ENCODE results near the gene CYB561A3.

The CYB561A3 gene

DNA sequence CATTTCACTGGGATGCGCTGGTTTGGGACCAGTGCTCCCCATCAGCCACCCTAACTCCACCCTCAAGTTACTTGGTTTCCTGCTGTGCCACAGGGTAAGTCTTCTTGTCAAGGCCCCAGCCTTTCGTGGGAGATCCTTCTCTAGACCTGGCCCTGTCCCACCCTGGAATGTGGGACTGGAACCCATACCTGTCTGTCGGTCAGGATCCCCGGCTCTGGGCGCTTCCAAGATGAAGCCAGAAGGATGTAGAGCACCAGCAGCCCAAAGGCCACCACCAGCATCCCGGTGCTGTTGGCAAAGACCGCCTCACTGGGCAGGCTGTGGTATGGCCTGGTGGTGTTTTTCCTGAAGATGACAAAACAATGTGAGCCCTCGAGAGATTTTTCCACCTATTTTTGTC, 10.9 kb downstream of the CYB561A3 start:
- no peak for DNase-seq (ENCODE audit: low read depth)
- no peak for TF ChIP-seq MYC (IDR thresholded peaks at IDR 0.05; ENCODE audit: low read depth, low read length)
- TF ChIP-seq, protein P1, sequence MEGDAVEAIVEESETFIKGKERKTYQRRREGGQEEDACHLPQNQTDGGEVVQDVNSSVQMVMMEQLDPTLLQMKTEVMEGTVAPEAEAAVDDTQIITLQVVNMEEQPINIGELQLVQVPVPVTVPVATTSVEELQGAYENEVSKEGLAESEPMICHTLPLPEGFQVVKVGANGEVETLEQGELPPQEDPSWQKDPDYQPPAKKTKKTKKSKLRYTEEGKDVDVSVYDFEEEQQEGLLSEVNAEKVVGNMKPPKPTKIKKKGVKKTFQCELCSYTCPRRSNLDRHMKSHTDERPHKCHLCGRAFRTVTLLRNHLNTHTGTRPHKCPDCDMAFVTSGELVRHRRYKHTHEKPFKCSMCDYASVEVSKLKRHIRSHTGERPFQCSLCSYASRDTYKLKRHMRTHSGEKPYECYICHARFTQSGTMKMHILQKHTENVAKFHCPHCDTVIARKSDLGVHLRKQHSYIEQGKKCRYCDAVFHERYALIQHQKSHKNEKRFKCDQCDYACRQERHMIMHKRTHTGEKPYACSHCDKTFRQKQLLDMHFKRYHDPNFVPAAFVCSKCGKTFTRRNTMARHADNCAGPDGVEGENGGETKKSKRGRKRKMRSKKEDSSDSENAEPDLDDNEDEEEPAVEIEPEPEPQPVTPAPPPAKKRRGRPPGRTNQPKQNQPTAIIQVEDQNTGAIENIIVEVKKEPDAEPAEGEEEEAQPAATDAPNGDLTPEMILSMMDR (IDR thresholded peaks at IDR 0.05; ENCODE audit: low read depth, low read length) = no peak
- TF ChIP-seq, protein P2, sequence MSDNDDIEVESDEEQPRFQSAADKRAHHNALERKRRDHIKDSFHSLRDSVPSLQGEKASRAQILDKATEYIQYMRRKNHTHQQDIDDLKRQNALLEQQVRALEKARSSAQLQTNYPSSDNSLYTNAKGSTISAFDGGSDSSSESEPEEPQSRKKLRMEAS (IDR thresholded peaks at IDR 0.05; ENCODE audit: low read depth, low read length) = no peak
- TF ChIP-seq POLR2A (IDR thresholded peaks at IDR 0.05; ENCODE audit: extremely low read depth, insufficient read length) = no peak
- no peak overlapping the region for H3K4me3 ChIP-seq (ENCODE audit: low read depth, low read length)

- no peak overlapping the region for H3K4me3 ChIP-seq (ENCODE audit: low read depth, low read length)
- no peak for DNase-seq (ENCODE audit: low read depth)
- TF ChIP-seq, protein P1 (IDR thresholded peaks at IDR 0.05; ENCODE audit: low read depth, low read length) = no peak
- TF ChIP-seq, protein P2 (IDR thresholded peaks at IDR 0.05; ENCODE audit: low read depth, low read length) = no peak
- TF ChIP-seq MYC (IDR thresholded peaks at IDR 0.05; ENCODE audit: low read depth, low read length) (no peak), POLR2A (IDR thresholded peaks at IDR 0.05; ENCODE audit: extremely low read depth, insufficient read length) (no peak)
Measured at GRCh38 chr11:61350336-61350735, 11.3 kb downstream of the CYB561A3 start.

GRCh38 chr11:61349916-61350315, 11.8 kb downstream of the CYB561A3 start:
- DNase-seq (ENCODE audit: low read depth) = no peak
- H3K4me3 ChIP-seq (ENCODE audit: low read depth, low read length) = no peak overlapping the region
- TF ChIP-seq, protein P2 (IDR thresholded peaks at IDR 0.05; ENCODE audit: low read depth, low read length) = no peak
- TF ChIP-seq POLR2A (IDR thresholded peaks at IDR 0.05; ENCODE audit: extremely low read depth, insufficient read length) (no peak), MYC (IDR thresholded peaks at IDR 0.05; ENCODE audit: low read depth, low read length) (no peak)
- TF ChIP-seq, protein P1 (IDR thresholded peaks at IDR 0.05; ENCODE audit: low read depth, low read length) = no peak

DNA sequence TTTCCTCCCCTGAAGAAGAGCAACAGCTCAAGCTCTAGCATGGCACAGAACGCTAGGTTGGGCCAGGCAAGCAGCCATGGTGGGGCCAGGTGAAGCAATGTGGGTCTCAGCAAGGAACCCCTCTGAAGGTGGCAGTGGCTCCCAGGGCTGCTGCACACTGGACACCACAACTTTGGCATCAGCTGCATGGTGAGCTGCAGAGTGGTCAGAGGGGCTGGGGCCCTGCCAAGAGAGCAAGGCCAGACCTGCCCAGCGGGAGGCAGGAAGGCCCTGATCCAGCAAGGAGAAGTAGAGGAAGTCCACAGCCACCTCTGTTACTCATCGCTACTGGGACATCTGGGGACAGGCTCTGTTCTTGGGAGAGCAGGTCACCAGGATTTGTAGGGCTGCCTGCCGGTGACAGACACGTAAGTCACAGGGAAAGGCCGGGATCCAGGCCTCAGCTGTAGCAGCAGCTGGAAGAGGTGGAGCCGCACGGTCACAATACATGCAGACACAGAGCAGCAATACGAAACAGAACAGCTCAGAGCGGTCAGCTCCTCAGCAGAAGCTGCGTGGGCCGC, 12.4 kb downstream of the CYB561A3 start:
- TF ChIP-seq MYC (IDR thresholded peaks at IDR 0.05; ENCODE audit: low read depth, low read length) (no peak), POLR2A (IDR thresholded peaks at IDR 0.05; ENCODE audit: extremely low read depth, insufficient read length) (no peak)
- TF ChIP-seq, protein P2 (IDR thresholded peaks at IDR 0.05; ENCODE audit: low read depth, low read length) = no peak
- TF ChIP-seq, protein P1 (IDR thresholded peaks at IDR 0.05; ENCODE audit: low read depth, low read length) = no peak
- no peak for DNase-seq (ENCODE audit: low read depth)
- no peak overlapping the region for H3K4me3 ChIP-seq (ENCODE audit: low read depth, low read length)

- TF ChIP-seq, protein P2 (IDR thresholded peaks at IDR 0.05; ENCODE audit: low read depth, low read length) = peak; percentile 87
- peak; percentile 88 for TF ChIP-seq MYC (IDR thresholded peaks at IDR 0.05; ENCODE audit: low read depth, low read length)
- TF ChIP-seq, protein P1 (IDR thresholded peaks at IDR 0.05; ENCODE audit: low read depth, low read length) = no peak
- no peak overlapping the region for H3K4me3 ChIP-seq (ENCODE audit: low read depth, low read length)
- peak; percentile 77 for DNase-seq (ENCODE audit: low read depth)
Measured at GRCh38 chr11:61347916-61348461, 13.7 kb downstream of the CYB561A3 start.
